T-helper 1 cell (primary cell): Measurements from ENCODE around the gene ATOH8.
"Not testable (repeated sequence)": the region's sequence is repeated elsewhere in the genome, so short reads cannot be mapped to it uniquely, and the experiment has no call there.

Experiments
- DNase-seq, 5 donors: peaks; one replicate each; pipeline ENCODE4 v3.0.0-alpha.2; 2012 to 2020

The ATOH8 gene

GRCh38 chr2:85804583-85804982 is 50.8 kb downstream of the ATOH8 start:
- peak in 1 of 5 donors; percentile 29 for DNase-seq

- DNase-seq: no peak
Measured at GRCh38 chr2:85806358-85807118, 52.7 kb downstream of the ATOH8 start.

GRCh38 chr2:85807756-85808155 is 54.0 kb downstream of the ATOH8 start:
- no peak for DNase-seq

GRCh38 chr2:85810371-85811179 is 56.8 kb downstream of the ATOH8 start:
- no peak for DNase-seq

- no peak for DNase-seq
Measured at GRCh38 chr2:85811180-85812093, 57.6 kb downstream of the ATOH8 start.

GRCh38 chr2:85812094-85812735 is 58.4 kb downstream of the ATOH8 start:
- DNase-seq: no peak

GRCh38 chr2:85813211-85813981 is 59.6 kb downstream of the ATOH8 start:
- DNase-seq: no peak

GRCh38 chr2:85813982-85814801 is 60.4 kb downstream of the ATOH8 start:
- peak; percentile 53 to 75 (median 61) for DNase-seq

- no peak for DNase-seq
Measured at GRCh38 chr2:85814802-85815550, 61.2 kb downstream of the ATOH8 start.

GRCh38 chr2:85819811-85820510 is 66.2 kb downstream of the ATOH8 start:
- no peak for DNase-seq

GRCh38 chr2:85822766-85823165 is 69.0 kb downstream of the ATOH8 start:
- no peak for DNase-seq

GRCh38 chr2:85823951-85824350 is 70.2 kb downstream of the ATOH8 start:
- DNase-seq: no peak

- peak; percentile 63 to 77 (median 71) for DNase-seq
Measured at GRCh38 chr2:85826990-85827878, 73.4 kb downstream of the ATOH8 start.

GRCh38 chr2:85827879-85828569 is 74.2 kb downstream of the ATOH8 start:
- no peak for DNase-seq

GRCh38 chr2:85828725-85829124 is 74.9 kb downstream of the ATOH8 start:
- DNase-seq: no peak

- DNase-seq: not testable (repeated sequence)
Measured at GRCh38 chr2:85829394-85829793, 75.6 kb downstream of the ATOH8 start.

GRCh38 chr2:85830645-85831044 is 76.9 kb downstream of the ATOH8 start:
- DNase-seq: peak in 1 of 5 donors; percentile 48
